Activated effector memory CD4-positive, alpha-beta T cell treated with anti-CD3 and anti-CD28 coated beads, Interleukin-2, amount 50 U/mL, for 16 hours (primary cell): ENCODE results near the gene PPP1R27.

ENCODE experiments used
- DNase-seq: peaks from one replicate; pipeline ENCODE4 v3.0.0-alpha.2; 2020

PPP1R27 gene

DNA sequence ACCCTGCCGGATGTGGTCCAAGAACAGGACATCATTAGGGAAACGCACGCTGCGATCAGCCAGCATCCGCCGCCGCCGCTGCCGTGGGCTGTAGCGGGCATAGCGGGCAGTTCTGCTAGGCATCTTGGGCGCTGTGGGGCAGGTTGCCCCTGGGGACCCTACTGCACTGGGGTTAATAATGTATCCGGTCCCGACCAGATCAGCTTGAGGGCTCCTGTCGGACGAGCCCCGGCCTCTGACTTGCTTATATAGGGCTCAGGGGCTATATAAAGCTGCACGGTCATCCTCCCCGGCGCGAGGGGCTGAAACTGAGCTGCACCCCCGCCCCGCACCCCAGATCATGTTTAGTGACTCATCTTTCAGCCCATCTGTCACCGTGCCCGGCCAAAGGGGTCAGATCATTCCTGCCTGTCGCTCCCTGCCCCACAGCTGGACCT is at the start of gene PPP1R27:
Gene PPP1R27 (minus strand): TSS at position 220 of the 437 bp plus-strand sequence. CDS start 97 bp downstream, at position 123.
- DNase-seq, result no peak

- no peak for DNase-seq
Observed at GRCh38 chr17:81884520-81884919, 49.7 kb upstream of the PPP1R27 start.

DNA sequence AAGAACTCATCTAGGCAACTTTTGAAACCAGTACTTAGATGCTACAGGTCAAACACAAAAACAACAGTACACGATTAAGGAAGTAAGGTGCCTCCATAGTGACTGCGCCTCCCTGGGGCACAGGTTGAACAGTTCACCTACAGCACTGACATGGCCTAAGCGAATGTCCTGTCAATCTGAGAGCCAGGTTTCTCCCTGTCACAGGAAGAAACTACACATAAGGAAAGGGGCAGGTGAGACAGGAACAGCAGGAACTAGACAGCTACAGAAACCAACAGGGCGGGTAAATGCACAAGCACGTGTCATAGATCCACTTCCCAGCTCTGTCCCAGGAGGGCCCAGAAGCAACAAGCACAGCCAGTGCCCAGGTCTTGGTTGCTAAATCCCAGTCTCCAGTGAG is 44.3 kb upstream of the PPP1R27 start:
- no peak for DNase-seq

DNA sequence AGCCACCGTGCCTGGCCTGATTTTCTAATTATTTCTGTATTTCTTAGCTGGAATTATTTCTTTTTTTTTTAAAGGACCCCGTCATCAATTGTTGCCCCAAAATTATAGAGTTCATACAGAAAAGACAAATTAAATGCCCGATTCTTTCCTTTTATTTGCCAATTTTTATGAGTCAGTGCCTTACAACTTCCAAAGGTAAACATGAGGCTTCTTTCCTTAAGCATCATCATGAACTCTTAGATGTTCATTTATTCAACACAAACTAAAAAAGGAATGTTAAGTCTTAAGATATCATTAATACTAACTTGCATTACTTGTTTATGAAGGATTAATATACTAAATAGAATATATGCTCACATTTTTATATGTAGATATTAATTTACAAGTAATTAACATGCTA is 43.4 kb upstream of the PPP1R27 start:
- DNase-seq, result no peak

DNA sequence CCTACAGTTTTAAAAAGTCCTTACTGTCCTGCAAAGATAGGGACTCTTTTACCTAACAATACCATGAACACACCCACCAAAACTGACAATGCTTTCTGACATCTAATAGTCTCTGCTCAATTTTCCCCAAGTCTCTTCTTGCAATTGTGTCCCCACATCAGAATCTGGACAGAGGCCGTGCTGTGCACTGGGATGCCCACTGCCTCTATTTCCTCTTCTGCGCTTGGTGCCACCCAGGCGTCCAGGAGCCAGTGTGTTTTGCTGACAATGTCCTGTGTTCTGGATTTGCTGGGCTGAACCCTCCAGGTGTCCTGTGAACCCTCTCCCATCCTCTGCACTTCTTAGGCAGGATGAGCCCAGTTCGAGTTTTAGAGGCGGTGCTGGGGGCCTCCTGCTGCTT is 42.7 kb upstream of the PPP1R27 start:
- DNase-seq, result no peak

DNA sequence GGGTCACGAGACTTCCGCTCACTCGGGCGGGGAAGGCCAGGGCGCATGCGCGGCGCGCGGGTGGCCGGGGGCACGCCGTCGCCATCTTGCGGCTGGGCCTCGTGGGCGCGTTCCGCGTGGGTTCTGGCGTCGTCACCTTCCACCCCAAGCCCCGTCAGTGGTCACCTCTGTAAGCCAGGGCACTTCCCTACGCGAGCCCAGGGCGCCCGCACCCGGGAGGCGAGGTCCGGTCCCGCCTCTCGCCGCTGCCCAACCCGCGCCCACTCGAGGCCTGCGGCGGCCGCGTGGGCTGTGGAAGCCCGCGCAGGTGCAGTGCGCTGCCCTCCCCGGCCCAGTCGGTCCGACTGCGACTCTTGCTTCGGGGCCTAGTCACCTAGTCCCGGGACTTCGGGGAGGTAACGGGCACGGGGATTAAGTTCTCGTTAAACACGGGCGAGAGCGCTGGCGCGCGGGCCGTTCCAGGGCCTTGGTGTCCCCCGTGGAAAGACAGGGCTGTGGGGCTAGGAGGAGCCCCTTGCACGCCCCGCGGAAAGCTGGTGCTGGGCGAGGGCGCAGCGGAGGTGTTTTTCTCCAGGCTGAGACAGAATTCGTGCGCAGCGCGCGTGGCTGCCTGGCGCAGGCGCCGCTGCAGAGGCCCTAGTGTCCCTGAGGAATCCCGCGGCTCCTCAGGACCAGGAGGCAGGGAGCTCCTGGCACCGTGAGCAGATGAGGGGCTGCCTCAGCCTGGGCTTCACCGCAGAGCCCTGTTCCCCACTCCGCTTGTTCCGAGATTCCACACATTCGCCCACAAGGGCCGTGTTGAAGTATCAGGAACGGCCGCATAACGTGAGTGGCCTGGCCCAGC is 36.8 kb upstream of the PPP1R27 start:
- peak; percentile 99 for DNase-seq

- DNase-seq, result no peak
Observed at GRCh38 chr17:81870981-81871386, 36.1 kb upstream of the PPP1R27 start, which contains the start of gene ARHGDIA. ARHGDIA (minus strand) TSS chr17:81871337; CDS start chr17:81869930, 1,407 bp downstream.

- peak; percentile 79 for DNase-seq
Observed at GRCh38 chr17:81870131-81870980, 35.5 kb upstream of the PPP1R27 start.

DNA sequence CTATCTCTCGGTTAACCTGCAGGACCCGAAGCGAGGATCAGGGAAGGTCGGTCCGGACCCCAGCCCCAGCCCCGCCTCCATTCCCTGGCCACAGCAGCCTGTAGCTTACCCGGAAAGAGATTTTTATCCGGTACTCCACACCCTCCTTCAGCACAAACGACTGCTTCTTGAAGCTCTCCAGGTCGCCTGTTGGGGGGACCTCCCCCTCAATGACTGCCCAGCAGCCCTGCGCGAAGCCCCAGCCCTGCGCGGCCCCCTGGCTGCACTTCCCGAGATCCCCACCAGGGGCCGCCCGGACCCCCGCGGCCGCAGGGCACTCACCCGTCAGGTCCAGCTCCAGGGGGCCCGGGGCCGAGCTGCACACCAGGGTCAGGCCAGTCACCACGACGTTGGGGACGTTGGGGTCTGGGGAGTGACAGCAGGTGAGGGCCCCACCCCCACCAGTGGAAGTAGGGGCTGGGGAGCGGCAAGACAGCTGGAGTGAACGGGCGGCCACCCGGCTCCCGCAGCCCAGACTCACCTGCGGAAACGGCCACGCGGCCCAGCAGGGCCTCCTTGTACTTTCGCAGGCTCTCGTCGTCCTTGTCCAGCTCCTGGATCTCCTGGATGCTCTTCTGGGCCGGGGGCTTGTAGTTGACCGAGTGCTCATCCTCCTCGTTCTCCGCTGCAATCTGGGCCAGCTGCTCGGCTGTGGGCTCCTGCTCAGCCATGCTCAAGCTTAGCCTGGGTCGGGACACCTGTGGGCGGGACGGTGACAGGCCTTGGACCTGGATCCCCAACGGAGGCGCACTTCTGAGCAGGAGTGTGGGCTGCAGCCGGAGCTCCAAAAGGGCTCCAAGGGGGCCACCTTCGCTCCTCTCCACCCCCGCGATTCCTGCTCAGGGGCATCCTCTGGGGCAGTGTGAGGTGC is 34.6 kb upstream of the PPP1R27 start:
- peak; percentile 76 for DNase-seq

DNA sequence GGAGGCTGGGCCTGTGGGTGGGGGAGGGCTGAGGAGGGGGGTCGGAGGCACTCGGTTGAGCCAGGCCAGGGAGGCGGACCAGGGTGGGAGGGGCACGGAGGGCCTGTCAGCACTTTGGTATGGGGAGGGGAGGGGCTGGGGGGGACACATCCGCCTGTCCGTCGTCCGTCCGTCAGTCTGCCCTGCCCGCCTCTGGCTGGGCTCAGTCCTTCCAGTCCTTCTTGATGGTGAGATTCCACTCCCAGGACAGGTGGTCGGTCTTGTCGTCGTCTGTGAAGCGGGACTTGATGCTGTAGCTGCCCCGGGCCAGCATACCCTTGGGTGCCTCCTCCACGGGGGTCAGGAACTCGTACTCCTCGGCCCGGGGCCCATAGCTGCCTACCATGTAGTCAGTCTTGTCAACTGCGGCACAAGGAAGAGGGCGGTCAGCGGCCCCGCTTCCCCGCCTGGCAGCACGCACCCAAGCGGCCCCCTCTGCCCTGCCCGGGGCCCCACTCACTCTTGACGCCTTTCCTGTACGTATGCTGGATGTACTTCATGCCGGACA is 33.9 kb upstream of the PPP1R27 start:
- DNase-seq, result no peak

- DNase-seq, result no peak
Observed at GRCh38 chr17:81867991-81868673, 33.3 kb upstream of the PPP1R27 start.

DNA sequence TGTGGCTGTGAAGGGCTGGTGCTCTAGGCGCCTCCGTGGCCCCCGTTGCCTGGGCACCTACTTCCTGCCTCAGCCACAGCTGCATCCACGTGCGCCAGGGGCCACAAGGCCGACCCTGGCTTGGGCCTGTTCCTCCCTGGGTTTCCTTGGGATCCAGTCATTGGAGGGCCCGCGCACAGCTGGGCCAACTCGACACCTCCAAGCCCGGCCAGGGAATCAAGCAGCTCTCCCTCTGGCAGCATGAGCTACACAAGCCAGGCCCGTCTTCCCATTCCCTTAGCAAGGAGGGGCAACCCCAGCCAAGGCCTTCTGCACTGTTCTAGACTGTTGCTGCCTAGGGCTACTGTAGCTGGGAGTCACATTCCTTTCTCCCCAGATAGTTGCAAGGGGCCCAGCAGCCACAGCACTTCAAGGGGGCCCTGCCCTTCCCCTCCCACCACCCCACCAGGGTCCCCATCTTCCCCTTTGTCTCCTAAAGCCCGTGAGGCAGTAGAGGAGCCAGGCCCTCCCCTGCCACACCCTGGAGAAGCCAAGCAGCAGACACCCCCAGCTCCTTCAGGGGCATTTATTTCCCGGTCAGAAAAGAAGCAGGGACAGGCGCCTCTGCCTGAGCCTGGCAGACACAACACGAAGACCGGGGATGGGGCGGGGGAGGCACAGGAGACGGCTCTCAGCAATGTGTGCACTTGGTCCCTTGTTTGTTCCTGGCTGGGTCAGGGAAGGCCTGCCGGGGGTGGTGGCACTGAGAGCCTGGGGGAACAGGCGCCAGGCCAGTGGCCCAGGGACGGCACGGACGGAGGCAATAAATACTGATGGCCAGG is 32.5 kb upstream of the PPP1R27 start:
- peak; percentile 64 for DNase-seq

DNA sequence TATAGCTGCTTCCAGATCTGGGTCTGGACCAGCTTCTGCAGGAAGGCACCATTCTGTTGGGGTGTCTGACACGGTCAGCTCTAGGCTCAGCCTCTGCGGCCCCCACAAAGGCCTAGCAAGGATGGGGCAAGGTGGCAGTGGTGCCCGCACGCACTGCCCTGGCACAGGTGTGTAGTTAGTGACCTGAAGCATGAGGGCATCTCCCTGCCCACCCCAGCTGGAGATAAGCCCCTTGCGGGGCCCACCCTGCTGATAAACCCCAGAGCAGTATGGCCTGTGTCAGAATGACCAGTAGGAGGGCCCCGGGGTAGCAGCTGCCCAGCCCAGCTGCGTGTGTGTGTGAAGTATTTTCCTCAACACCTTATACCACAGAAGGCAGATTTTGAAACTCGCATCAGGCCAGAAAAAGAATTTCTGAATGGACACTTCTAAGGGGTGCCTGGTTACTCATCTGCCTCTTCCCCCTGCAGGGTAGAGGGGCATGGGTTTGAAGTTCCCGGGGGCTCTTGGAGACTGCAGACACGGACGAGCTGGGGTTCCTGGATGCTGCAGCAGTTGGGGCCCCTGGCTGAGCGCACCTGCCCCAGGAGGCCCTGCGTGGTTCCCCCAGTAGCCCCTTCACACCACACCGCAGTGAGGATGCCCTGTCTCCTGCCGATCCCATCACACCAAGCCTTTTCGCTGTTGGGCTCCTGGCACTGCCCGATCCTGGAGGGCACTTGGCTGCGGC is 31.8 kb upstream of the PPP1R27 start:
- DNase-seq, result no peak

DNA sequence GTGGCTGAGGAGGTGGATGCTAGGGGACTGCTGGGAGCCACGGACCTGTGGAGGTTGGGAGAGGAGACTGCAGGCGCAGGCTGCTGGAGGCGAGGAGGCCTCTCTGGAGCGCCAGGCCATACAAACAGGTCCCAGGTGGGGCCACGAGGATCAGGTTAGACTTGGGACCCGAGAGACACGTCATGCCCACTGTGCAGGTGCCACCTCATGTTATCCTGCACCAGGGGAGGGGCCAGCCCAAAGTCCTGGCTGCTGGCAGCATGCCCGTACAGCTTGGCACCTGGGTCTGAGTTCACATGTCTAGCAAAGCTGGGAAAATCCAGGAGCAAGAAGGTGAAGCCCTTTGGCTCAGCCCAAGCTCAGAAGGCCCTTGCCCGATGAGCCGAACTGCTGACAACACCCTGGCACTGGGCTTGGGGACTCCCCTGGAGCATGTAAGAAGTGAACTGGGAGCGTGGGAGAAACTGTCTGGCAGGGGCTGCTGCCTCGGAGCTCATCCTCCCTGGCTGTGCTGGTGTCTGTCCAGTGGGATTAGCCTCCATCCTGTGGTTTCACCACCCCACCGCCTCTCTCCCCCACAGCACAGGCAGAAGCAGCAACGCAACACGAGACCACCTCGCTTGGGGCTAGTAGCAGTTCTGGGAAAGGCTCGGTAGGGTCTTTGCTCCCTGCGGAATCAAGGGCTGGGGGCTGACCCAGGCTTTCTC is 31.0 kb upstream of the PPP1R27 start:
- DNase-seq, result no peak

- DNase-seq, result no peak
Observed at GRCh38 chr17:81865358-81865732, 30.5 kb upstream of the PPP1R27 start.

DNA sequence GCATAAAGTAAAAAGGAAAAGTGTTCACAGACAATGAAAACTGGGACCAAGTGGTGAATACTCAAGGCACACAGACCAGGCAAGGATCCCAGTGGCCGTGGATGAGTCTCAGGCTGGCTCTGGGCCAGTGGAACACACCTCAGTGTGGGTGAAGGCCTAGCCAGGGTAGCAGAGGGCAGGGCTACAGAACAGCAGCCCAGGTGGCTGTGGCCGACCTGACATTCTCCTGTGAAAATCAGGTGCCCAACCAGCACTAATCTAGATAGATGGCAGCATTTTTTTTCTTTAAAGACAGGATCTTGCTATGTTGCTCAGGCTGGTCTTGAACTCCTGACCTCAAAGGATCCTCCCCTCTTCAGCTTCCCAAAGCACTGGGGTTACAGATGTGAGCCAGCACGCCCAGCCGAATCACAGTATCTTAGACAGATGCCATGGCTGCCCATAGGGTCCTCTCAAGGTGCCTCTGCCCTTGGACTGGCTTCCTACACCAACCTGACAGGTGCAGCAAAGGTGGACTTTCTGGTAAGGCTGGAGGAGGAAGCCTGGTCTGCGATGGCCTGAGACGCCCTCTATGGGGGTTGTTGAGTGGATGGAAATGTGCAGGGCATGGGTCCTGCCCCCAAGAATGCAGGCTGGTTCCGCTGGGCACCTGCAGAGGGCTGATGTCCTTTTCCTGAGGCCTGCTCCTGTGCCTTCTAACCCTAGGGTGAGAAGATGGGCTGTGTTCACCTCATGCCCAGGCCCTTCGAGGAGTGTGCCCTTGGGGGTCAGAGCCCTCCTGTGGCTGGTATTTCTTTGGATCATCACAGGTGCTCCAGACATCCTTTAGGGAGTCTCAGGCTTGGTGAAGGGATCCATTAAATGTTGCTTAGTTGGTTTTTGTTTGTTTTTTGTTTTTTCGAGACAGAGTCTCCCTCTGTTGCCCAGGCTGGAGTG is 29.3 kb upstream of the PPP1R27 start:
- no peak for DNase-seq

DNA sequence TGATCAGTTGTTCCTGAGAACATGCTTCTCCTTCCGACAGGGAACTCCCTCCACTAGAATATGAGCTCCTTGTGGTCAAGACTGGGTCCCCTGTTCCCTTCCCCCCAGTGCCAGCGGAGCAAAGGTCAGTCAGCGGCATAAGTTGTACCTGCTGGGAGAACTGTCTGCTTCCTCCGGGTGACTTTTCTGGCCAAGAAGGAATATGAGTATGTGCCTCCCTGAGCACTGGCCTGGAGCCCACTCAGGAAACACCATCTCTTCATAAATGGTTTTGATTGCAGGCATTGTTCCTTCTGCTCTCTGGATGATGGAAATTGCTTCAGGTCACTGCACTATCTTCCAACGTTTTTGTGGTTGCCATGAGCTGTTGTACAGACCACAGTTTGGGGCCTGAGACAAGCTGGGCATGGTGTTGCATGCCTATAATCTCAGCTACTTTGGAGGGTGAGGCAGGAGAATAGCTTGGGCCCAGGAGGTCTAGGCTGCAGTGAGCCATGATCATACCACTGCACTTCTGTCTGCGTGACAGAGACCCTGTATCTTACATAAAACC is 28.3 kb upstream of the PPP1R27 start:
- DNase-seq, result no peak
